GM19397 (cell line): Measurements from ENCODE around the gene THADA.

Source experiments
- ATAC-seq: cut with Tn5 transposase; IDR thresholded peaks from one replicate; pipeline ENCODE4 v1.9.1; 2021; ENCODE audit warnings: mild to moderate bottlenecking, moderate library complexity; ENCODE audit not compliant: unreplicated experiment

The THADA gene

DNA sequence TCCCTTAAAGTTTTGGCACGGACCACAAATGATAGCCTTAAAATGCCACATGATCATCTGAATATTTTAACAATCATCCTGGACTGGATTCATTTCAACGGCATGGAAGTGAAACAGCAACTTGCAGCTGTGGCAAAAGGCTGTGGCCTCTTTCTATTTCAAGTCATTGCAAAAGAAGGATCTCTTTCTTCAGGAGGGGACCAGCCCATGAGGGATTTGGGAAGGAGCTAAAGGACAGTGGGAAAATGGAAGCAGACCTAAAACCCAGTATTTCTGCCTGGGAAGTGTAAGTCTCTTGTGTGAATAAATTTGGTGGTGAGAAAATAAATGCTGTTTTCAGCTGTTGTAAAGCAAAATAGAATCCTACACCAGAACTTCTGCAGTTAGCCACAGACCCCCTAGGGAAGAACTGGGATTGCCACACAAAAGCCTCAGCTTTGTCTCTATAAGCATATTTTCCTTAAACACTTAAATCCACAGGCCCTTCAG, 262.1 kb downstream of the THADA start:
- ATAC-seq: no peak

DNA sequence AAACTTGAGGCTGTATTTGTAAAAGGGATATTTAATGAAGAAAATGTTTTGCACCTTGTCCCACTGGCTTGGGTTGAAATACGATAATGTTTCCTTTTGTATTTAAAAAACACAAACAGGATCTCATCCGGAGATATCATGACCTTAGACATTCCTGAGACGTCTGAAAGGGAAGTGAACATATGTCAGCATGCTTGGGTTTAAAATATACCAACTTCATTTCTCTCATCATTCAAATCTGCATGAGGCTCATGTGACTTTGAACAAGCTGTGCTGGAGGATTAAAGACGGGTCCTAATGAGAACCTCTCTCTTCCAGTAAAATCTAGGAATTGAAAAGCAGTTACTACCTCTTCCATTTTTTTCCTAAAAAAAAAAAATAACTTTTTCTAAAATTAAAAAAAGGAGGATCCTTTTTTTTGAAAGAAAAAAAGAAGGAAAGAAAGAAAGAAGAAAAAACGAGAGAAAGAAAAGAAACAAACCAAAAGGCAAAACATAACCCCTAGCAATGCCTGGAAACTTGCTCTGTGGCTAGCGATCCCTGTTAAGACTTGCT, 262.7 kb downstream of the THADA start:
- no peak for ATAC-seq

DNA sequence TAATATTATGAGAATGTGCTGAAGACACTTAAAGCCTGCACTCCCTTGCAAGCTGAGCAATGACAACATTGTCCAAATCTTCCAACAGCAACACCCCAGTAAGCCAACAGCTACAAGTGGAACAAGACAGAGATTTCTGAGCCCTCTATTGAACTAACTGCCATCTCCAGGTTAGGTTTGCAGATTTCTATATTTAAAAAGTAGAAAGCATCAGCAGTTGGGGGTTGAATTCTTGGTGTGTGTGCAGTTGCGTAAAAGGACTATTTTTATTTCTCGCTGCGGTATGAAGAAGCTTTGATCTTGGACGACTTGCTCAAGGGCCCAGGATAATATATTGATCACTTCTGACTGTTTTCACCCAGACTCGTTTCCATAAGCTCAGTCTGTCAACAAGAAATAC, 263.2 kb downstream of the THADA start:
- ATAC-seq: no peak

DNA sequence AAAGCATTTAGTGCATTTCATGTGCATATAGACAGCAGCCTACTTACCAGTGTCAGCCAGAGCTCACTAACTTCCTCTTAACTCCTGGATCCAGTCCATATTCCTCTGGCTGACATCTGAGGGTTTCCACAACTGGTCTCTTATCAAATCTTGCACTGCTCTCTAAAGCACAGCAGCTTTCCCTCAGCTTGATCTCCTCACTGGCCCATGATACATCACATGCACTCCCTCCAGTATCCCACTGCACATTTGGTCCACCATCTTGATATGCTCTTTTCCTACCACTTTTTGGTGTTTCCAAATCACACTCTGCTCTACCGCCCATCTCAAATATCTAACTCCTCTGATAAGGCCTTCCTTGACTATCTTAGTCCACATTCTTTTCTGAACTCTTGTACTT, 264.4 kb downstream of the THADA start:
- no peak for ATAC-seq

DNA sequence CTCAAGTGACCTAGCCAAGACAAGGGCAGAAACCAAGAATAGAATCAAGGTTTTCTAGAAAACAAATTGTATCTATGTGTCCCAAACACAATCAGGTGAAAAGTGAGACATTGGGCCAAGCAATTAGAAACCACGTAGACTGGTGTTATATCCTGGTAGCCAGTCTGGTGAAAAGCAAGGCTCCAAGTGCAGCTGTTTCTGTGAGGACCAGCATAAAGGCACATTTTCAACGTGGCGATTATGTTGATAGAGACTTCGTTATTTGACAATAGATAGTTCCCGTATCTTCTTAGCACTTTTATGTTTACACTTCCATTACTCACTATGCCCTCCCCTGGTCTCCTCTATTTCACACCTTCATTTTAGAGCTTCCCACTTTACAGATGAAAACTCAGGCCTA, 266.2 kb downstream of the THADA start:
- ATAC-seq: no peak

DNA sequence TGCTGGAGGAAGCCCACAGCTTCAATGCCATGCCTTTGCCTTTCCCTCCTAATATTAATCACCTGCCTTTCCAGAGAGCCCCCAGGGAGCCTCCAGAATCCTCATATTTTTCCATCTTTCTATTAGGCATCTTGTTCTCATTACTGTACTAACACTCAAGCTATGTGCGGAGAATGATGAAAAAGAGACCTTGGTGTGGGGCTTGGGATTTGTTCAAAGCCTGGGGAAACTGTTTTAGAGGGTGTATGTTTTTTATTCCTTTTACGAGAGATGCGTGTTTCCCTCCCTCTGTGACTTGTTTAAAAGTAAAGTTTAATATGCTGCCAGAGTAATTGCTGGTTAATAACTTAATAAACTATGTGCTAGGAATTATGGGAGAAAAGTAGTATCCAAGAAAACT, 267.0 kb downstream of the THADA start:
- ATAC-seq: no peak

DNA sequence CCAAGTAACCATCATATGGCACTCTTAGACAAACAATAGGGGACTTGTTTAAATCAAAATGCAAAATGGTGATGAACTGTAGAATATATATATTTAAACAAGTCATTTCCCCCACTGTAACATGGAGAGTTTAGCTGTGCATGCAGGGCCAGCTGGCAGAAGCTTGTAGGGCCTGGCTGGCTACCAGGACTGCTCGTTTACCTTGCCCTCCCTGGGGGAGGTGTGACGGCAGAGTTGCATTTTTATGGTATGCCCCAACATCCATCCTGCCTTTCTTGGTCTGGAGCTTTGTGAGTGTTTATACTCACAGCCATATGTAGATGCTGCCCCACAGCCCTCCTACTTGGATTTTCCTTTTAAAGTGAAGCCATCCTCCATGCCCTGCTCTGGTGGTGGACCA, 267.7 kb downstream of the THADA start:
- no peak for ATAC-seq

DNA sequence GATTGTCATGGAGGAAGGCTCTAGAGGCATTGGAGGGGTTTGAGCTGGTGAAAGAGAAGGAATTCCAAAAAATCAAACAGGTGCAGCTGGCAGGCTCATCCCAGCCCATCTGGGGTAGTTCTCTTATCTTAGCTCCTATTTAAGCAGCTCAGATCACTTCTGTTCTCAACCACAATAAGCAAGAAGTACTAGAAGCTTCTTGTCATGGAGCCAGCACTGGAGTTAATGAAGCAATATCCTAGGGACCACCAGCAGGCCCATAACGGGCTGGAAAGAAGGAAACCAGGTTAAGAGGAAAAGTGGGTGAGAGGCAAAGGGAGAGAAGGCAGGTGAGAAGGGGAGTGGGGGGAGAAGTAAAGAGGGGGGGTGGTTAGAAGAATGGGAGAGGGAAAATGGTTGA, 268.7 kb downstream of the THADA start:
- ATAC-seq: no peak

DNA sequence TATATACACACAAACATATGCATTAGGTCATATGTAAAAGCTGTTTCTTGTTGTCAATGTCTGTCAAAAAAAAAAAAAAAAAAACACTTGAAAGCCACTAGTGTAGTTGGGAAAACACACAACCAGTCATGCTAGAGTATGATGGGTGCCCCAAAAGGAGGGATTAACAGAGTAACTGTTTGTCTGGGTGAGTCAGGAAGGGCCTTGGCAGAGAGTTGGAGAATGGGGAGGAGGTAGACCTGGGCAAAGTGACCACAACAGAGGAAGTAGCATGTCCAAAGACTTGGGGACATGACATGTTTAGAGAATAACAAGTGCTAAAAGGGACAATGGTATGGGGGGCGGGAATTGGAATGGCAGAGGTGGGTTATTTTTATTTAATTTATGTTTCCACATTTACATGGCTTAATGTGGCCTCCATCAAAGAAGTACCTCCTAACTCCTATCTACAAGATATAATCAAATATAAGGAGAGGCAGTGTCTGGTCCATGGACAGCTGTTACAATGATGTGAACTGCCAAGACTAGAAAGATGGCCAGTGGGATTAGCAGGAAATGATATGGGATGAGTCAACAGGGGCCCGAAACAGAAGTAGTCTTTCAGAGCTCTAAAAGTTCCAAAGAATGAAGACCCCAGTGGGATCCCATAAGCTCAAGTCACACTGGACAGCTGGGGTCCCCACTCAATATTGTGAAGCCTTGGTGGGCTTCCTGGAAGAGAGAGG, 269.6 kb downstream of the THADA start:
- no peak for ATAC-seq

DNA sequence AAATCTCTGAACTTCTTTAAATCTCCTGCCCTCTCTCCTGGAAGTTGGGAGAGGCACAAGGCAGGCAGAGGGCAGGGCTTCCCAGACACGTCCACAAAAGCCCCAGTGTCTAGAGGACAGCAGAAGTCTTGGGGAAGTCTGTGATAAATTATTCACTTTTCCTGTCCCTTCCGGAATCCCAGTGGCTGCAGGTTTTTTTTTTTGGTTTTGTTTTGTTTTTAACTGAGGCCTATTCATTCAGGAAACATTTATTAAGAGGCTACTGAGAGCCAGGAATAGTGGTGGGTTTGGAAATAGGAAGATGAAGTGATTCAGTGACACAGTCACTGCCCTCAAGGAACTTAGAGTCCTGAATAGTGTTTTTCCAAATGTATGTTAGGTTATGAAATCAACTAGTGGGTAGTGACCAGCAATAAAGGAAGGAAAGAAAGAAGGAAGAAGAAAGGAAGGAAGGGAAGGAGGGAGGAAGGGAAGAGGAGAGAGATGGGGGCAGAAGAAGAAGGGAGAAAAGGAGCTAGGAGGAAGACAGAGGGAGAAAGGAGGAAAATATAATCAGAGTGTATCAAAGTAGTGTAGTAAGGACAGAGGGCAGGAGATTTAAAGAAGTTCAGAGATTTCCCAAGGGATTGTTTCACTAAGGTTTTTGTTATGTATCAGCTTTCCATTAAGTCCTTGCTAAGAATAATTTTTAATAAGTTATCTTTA, 270.6 kb downstream of the THADA start:
- no peak for ATAC-seq

DNA sequence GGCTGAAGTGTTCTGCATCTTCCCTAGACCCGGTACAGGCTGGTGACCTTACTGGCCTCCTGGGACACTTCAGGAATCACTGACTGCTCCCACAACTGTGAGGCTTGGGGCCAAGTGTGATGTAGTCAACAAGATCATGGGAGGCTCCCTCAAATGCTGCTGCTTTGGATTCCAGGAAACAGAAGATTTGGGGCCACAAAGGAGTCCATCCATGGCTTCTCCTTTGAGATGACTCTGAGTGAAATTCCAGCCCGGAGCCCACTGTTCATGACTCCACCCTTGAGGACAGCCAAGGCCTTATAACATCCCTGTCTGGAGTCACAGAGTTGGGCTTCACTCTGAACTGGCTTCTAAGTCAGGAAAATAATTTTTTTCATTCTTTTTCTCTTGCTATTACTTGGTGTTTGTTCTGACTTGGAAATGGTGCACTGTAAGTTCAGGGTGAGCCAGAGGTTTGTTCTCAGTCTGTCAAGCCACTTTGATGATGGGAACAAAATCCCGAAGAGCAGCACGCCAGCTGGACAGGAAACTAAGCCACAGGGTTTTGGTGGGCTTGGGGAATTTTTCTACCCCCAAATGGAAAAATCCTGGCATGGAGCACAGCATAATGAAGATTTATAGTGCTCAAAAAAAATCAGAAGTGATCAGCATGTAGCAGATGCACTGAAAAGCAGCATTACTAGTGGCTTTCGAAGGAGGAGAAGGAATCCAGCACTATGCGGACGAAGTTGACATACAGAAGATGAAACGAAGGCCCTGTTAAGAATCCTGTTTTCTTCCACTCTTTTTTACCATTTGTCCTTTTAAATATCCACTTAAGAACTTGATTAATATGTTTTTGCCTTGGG, 271.4 kb downstream of the THADA start:
- ATAC-seq: no peak

DNA sequence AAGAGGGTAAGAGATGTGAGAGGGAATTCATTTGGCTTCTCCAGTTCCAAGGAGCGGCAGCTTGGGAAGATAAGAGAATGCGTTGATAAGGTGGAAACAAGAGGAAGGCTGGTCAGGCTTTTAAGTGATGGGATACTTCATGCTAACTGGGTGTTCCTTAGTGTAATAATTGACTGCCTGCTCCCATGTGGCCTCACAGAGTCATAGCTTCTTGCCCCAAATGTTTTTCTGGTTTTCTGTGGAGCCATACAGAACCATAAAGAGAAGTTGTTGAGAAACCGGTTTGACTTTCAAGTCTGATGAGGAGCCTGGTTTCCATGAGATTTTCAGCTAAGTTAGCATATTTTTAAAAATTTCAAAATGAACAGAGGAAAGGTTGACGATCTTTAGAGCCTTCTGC, 272.0 kb downstream of the THADA start:
- no peak for ATAC-seq

DNA sequence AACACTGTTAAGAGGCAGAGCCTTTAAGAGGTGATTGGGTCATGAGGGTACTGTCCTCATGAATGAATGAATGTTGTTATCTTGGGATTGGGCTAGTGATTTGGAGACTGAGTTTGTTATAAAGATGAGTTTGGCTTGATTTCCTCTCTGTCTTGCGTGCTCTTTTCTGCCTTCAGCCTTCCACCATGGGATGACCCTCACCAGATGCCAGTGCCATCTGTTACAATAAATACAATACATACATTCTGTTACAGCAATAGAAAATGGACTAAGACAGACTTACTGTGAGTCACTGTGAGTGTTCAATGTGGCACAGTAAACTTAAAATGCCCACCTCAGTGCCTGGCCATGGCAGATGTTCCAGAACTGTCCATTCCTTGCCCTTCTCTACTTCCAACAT, 274.4 kb downstream of the THADA start:
- ATAC-seq: no peak

DNA sequence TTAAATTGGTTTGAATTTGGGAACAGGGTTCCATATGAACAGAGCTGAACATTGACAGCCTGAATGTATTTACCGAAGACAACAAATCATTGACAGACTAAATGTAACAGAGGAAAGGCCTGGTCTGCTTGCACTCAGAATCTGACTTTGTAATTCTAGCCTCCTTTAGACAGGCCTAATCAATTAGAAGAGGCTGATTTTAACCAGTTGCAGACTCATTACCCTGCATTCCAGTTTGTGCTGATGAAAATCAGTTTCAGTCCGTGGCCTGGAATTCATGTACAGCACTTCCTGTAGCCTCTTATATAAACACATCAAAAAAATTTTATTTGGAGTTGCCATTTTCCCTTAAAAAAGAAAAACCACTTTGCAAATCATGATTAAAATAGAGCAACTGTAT, 276.3 kb downstream of the THADA start:
- ATAC-seq: no peak

DNA sequence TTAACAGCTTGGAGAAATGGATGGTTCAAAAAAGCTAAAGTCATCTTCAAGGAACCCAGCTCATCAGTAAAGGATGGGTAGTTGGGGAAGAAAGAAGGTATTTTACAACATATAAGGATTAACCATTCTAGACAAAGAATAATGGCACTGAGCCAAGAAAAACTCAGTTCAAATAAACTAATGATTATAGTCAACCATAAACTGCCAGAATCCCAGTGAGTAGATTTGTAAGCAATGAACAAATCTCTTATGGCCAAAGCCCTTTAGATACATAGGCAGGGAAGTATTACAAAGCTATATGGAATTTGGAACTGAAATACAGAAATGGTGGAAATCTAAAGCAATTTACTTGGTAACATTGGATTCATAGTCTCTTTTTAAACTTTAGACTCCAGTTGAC, 277.0 kb downstream of the THADA start:
- ATAC-seq: no peak

DNA sequence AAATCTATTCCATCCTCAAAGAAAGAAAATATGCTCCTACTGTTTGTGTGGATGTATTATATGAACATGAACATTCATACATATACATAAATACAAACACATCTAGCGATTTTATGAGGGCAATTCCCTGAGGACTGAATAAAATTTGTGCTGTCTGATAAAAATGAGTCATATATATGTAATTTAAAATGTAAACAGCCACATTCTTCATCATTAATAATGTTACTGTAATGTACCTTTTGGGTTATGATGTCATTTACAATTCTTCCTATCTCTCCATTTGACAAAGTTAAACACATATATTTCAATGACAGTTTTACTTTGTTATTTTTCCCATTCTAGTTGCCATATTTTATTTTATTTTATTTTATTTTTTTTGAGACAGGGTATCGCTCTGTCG, 278.2 kb downstream of the THADA start:
- ATAC-seq: no peak

DNA sequence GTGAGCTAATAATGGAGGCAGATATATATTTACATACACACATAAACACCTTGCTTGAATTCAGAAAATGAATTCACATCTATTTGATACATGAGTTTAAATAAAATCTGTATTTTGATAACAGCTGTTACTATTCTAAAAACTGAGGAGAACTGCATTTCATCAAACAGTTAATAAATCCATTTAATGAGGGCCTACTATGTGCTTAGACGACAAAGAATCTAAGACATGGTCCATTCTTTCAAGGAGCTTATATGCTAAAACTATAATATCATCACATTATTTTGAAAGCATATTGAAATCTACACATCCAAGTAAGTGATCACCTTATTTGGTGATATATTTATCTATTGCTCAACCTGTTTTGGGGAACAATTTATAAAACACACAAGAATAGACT, 278.6 kb downstream of the THADA start:
- ATAC-seq: no peak

DNA sequence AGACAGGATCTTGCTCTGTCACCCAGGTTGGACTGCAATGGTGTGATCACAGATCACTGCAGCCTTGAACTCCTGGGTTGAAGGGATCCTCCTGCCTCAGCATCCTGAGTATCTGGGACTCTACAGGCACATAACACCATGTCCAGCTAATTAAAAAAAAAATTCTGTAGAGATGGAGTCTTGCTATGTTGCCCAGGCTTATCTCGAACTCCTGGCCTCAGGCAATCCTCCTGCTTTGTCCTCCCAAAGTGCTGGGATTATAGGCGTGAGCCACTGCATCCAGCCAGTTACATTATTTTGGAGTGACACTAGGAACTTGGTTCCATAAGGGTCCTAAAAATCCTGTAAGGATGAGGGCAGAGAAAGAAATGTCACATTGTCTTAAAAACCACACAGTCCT, 280.4 kb downstream of the THADA start:
- ATAC-seq: no peak

DNA sequence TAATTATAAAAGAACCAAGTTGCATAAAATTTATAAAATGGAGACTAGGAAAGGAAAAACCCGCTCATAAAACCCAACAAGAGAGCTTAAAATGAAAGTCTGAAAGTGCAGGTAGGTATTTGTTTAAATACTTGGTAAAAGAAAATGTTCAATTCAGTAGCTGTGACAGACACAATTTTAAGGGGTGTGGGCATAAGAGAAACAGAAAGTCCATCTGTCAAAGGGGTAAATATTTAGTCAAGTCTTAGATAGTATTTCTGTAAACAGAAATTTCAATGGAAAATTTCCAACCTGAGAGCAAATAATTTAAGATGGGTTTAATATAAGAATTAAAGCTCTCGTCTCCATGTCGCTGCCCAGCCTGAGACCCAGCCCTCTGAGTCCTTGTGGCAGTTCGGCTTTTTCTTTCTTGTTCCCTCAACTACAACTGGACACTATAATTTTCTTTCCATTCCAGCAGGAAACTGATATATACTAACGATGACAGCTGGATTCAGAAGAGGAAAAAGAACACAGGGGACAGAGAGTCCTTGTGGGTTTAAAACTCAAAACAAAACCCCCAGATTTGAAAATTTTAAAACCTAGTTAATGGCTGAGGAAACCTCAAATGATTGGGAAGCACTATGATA, 281.4 kb downstream of the THADA start:
- ATAC-seq: no peak

DNA sequence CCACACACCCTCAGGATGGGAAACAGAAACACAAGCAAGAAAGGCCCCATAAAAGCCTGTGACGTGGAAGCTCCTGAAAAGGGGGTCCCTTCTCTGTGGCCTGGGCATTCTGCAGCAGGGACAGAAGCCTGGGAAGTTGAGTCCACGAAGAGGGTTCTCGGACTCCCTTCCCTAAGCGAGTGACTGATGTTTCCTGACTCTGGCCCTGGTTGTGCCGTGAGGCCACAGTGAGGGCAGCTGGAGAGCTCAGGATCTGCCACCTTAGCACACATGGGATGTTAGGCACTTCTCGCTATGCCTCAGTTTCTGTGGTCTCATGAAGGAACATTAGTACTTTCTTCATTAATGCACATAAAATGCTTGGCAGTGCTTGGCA, 282.2 kb downstream of the THADA start:
- no peak for ATAC-seq
